H9 (cell line): ENCODE results near the gene GNA15. TPM values are rescaled to one million over a fixed set of nuclear protein-coding genes. Genes with fewer than 3 reads are reported as not detected.

ENCODE experiments used
- DNase-seq: peaks from one replicate; pipeline ENCODE4 v3.0.0-alpha.2; 2017
- H2AFZ ChIP-seq: one replicate; pipeline ENCODE4 v1.6.1; 2013; ENCODE audit warnings: mild to moderate bottlenecking, low read length, control low read depth, moderate library complexity
- H2AK5ac ChIP-seq: 2 replicates; pipeline ENCODE4 v1.6.1; 2013; ENCODE audit warnings: low read length, control low read depth, mixed read lengths; ENCODE audit not compliant: insufficient read length
- H2BK120ac ChIP-seq: one replicate; pipeline ENCODE4 v1.6.1; 2013; ENCODE audit warnings: low read depth, mild to moderate bottlenecking, low read length, control low read depth, inconsistent platforms; ENCODE audit not compliant: poor library complexity, severe bottlenecking
- H2BK12ac ChIP-seq: 2 replicates; pipeline ENCODE4 v1.6.1; 2013; ENCODE audit warnings: low read length, control low read depth, mixed read lengths, low read depth; ENCODE audit not compliant: insufficient read length
- H2BK15ac ChIP-seq: 2 replicates; pipeline ENCODE4 v1.6.1; 2013; ENCODE audit warnings: low read depth, low read length, control low read depth
- H2BK20ac ChIP-seq: one replicate; pipeline ENCODE4 v1.6.1; 2013; ENCODE audit warnings: low read depth, mild to moderate bottlenecking, low read length, control low read depth, inconsistent platforms; ENCODE audit not compliant: poor library complexity, severe bottlenecking
- H2BK5ac ChIP-seq: 2 replicates; pipeline ENCODE4 v1.6.1; 2013; ENCODE audit warnings: low read length, control low read depth, mixed read lengths; ENCODE audit not compliant: insufficient read length
- H3K14ac ChIP-seq: 2 replicates; pipeline ENCODE4 v1.6.1; 2013; ENCODE audit warnings: low read length, control low read depth; ENCODE audit not compliant: insufficient read depth
- H3K18ac ChIP-seq: 2 replicates; pipeline ENCODE4 v1.6.1; 2013; ENCODE audit warnings: low read depth, mild to moderate bottlenecking, mixed read lengths, low read length, control low read depth; ENCODE audit not compliant: insufficient read length
- H3K23ac ChIP-seq: 2 replicates; pipeline ENCODE4 v1.6.1; 2013; ENCODE audit warnings: low read length, control low read depth, mixed read lengths, low read depth; ENCODE audit not compliant: insufficient read length
- H3K23me2 ChIP-seq: 2 replicates; pipeline ENCODE4 v1.6.1; 2013; ENCODE audit warnings: low read depth, mild to moderate bottlenecking, mixed read lengths, low read length, control low read depth; ENCODE audit not compliant: insufficient read length, poor library complexity, severe bottlenecking
- H3K27ac ChIP-seq: 2 replicates; pipeline ENCODE4 v1.5.1; 2013; ENCODE audit warnings: low read length, control low read depth, mixed read lengths, low read depth; ENCODE audit not compliant: insufficient read length
- H3K27me3 ChIP-seq: 2 replicates; pipeline ENCODE4 v1.6.1; 2013; ENCODE audit warnings: low read length, control low read depth, inconsistent platforms; ENCODE audit not compliant: insufficient read depth
- H3K4ac ChIP-seq: 2 replicates; pipeline ENCODE4 v1.6.1; 2013; ENCODE audit warnings: low read depth, mild to moderate bottlenecking, control low read depth, inconsistent platforms, low read length, moderate library complexity
- H3K4me1 ChIP-seq: 2 replicates; pipeline ENCODE4 v1.6.1; 2013; ENCODE audit warnings: low read length, control low read depth, inconsistent platforms; ENCODE audit not compliant: insufficient read depth
- H3K4me2 ChIP-seq: 2 replicates; pipeline ENCODE4 v1.6.1; 2013; ENCODE audit warnings: low read length, control low read depth, mixed read lengths; ENCODE audit not compliant: insufficient read length, insufficient read depth
- H3K56ac ChIP-seq: 2 replicates; pipeline ENCODE4 v1.6.1; 2013; ENCODE audit warnings: low read depth, mild to moderate bottlenecking, mixed read lengths, low read length, control low read depth; ENCODE audit not compliant: insufficient read length
- H3K79me1 ChIP-seq: 2 replicates; pipeline ENCODE4 v1.6.1; 2013; ENCODE audit warnings: low read depth, mild to moderate bottlenecking, moderate library complexity, low read length, control low read depth, inconsistent platforms; ENCODE audit not compliant: insufficient read depth, poor library complexity, severe bottlenecking
- H3K79me2 ChIP-seq: 2 replicates; pipeline ENCODE4 v1.6.1; 2013; ENCODE audit warnings: low read length, control low read depth, inconsistent platforms; ENCODE audit not compliant: insufficient read depth
- H3K9ac ChIP-seq: 2 replicates; pipeline ENCODE4 v1.6.1; 2013; ENCODE audit warnings: low read length, control low read depth, mixed read lengths; ENCODE audit not compliant: insufficient read length; ENCODE audit errors: extremely low read depth
- H3K9me3 ChIP-seq: one replicate; pipeline ENCODE4 v1.6.1; 2013; ENCODE audit warnings: low read depth, low read length, inconsistent platforms; ENCODE audit not compliant: control insufficient read depth
- H3T11ph ChIP-seq: one replicate; pipeline ENCODE4 v1.6.1; 2013; ENCODE audit warnings: mild to moderate bottlenecking, low read length, control low read depth, inconsistent platforms
- H4K20me1 ChIP-seq: one replicate; pipeline ENCODE4 v1.6.1; 2013; ENCODE audit not compliant: control insufficient read depth, insufficient read length, insufficient read depth
- H4K5ac ChIP-seq: 2 replicates; pipeline ENCODE4 v1.6.1; 2013; ENCODE audit warnings: low read depth, mild to moderate bottlenecking, mixed read lengths, low read length, control low read depth; ENCODE audit not compliant: insufficient read length
- H4K8ac ChIP-seq: replicated peaks from 2 replicates; pipeline ENCODE4 v1.6.1; 2013; ENCODE audit warnings: low read length, control low read depth, mixed read lengths, low read depth; ENCODE audit not compliant: insufficient read length
- H4K91ac ChIP-seq: 2 replicates; pipeline ENCODE4 v1.6.1; 2013; ENCODE audit warnings: low read depth, mild to moderate bottlenecking, moderate library complexity, mixed read lengths, low read length, control low read depth; ENCODE audit not compliant: insufficient read length
- H3K27ac Mint-ChIP-seq, 3 experiments: 2 replicates in 2 of 3; 3 replicates in 1 of 3; pipeline ENCODE4 v1.8.0; 2020 to 2021; ENCODE audit warnings: mixed read lengths in 3 of 3, mild to moderate bottlenecking in 1 of 3, moderate library complexity in 1 of 3
- H3K27me3 Mint-ChIP-seq: 2 replicates; pipeline ENCODE4 v1.8.0; 2021; ENCODE audit warnings: low read depth, mild to moderate bottlenecking, moderate library complexity, mixed read lengths
- H3K36me3 Mint-ChIP-seq, 3 experiments: 2 replicates in 2 of 3; 3 replicates in 1 of 3; pipeline ENCODE4 v1.8.0; 2020 to 2021; ENCODE audit warnings: low read depth in 3 of 3, mixed read lengths in 3 of 3; ENCODE audit not compliant: insufficient read depth in 1 of 3
- H3K4me1 Mint-ChIP-seq, 2 experiments: 2 replicates each; pipeline ENCODE4 v1.8.0; 2020; ENCODE audit warnings: mixed read lengths in 2 of 2
- H3K4me3 Mint-ChIP-seq, 2 experiments: 2 replicates in 1 of 2; 3 replicates in 1 of 2; pipeline ENCODE4 v1.8.0; 2020 to 2021; ENCODE audit warnings: mild to moderate bottlenecking in 2 of 2, mixed read lengths in 2 of 2, moderate library complexity in 1 of 2
- H3K9me3 Mint-ChIP-seq, 2 experiments: 2 replicates in 1 of 2; 3 replicates in 1 of 2; pipeline ENCODE4 v1.8.0; 2020; ENCODE audit warnings: mild to moderate bottlenecking in 2 of 2, mixed read lengths in 2 of 2, moderate library complexity in 1 of 2
- WGBS: extraction: QIAGEN DNeasy Blood & Tissue Kit; methylation state at CpG from one replicate; pipeline ENCODE4 v1.1.7; 2013; ENCODE audit warnings: missing lambda C conversion rate, low lambda C conversion rate, mixed read lengths; ENCODE audit not compliant: insufficient read length; ENCODE audit errors: extremely low coverage; 5-methylcytosine and 5-hydroxymethylcytosine counted together
- total RNA-seq: library from RNA; stranded (reverse); gene quantifications from 2 replicates; pipeline ENCODE4 v1.2.1, GENCODE V29; 2021
- TF ChIP-seq, protein P1 (sequence below): fragments of 200-600 bp; sonication (generic); conservative IDR thresholded peaks from 3 replicates; pipeline ENCODE4 v1.8.0; 2021; ENCODE audit warnings: antibody characterized with exemption, mild to moderate bottlenecking

Gene GNA15
- total RNA-seq, 1 experiment from 2014 or later: not detected

DNA sequence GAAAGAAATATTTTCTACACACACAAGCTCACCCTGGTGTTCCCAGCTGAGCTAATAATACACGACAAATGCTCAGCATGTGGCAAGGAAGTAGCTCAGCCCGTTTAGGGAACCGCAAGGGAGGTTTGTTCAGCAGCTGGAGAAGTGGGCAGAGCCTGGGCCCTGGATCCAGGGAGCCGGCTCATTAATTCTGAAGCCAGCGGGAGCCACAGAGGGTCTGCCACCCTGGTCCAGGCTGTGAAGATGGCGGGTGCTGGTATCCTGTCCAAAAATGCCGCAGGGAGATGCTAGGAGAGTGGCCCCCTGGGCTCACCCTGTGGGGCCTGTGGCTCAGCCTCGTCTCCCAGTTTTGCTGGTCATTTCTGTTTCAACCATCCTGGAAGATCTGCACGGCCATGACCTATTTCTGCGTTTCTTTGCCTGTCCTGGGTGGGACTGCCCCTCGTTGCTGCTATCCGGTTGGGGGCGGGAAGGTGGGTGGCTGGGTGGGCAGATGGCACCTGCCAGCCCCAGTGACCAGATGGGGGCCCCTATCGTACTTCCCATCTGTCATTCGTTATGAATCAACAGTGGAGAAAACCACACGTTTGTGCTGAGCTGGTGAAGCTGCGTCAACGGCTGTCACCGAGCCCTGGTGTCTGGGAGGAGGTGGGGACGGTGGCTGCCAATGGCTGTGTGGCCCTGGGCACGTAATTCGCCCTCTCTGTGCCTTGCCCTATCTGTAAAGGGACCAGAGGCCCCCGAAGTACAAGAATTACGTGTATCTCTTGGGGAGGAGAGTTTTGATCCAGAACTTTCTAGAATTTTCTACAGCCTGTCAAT is 2.7 kb upstream of the GNA15 start:
- H2BK15ac ChIP-seq: no peak overlapping the region
- H4K8ac ChIP-seq: no peak overlapping the region
- no peak overlapping the region for H3K23ac ChIP-seq
- no peak overlapping the region for H3K9ac ChIP-seq
- no peak overlapping the region for H3K4me2 ChIP-seq
- H2BK120ac ChIP-seq: no peak overlapping the region
- H3K14ac ChIP-seq: no peak overlapping the region
- no peak overlapping the region for H3K4ac ChIP-seq
- Mint-ChIP-seq H3K4me1 (peaks cover 3 to 8% of the 10 kb centered on the region in 2 experiments; a peak in 3 of 4 replicates), H3K9me3 (no peaks in the 10 kb centered on the region), H3K4me3 (no peak overlapping the region; a peak in 1 of 5 replicates), H3K36me3 (no peaks in the 10 kb centered on the region), H3K27me3 (peaks cover 1% of the 10 kb centered on the region; the same call in 1 of the 2 replicates), H3K27ac (peak overlapping the region in 1 of 3 experiments; percentile 52; a peak in 1 of 7 replicates)
- TF ChIP-seq, protein P1, sequence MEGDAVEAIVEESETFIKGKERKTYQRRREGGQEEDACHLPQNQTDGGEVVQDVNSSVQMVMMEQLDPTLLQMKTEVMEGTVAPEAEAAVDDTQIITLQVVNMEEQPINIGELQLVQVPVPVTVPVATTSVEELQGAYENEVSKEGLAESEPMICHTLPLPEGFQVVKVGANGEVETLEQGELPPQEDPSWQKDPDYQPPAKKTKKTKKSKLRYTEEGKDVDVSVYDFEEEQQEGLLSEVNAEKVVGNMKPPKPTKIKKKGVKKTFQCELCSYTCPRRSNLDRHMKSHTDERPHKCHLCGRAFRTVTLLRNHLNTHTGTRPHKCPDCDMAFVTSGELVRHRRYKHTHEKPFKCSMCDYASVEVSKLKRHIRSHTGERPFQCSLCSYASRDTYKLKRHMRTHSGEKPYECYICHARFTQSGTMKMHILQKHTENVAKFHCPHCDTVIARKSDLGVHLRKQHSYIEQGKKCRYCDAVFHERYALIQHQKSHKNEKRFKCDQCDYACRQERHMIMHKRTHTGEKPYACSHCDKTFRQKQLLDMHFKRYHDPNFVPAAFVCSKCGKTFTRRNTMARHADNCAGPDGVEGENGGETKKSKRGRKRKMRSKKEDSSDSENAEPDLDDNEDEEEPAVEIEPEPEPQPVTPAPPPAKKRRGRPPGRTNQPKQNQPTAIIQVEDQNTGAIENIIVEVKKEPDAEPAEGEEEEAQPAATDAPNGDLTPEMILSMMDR: no peak
- H3K4me1 ChIP-seq: no peaks in the 10 kb centered on the region
- no peaks in the 10 kb centered on the region for H4K20me1 ChIP-seq
- no peaks in the 10 kb centered on the region for H3K79me1 ChIP-seq
- no peak overlapping the region for H2AK5ac ChIP-seq
- H3K18ac ChIP-seq: no peak overlapping the region
- no peak overlapping the region for H3K56ac ChIP-seq
- H2BK12ac ChIP-seq: no peak overlapping the region
- no peaks in the 10 kb centered on the region for H3K23me2 ChIP-seq
- H2BK5ac ChIP-seq: no peak overlapping the region
- no peak overlapping the region for H2AFZ ChIP-seq
- no peak overlapping the region for H4K91ac ChIP-seq
- no peaks in the 10 kb centered on the region for H3K9me3 ChIP-seq
- WGBS: no CpG with 5 or more reads among the region's 24 CpGs
- no peak overlapping the region for H3T11ph ChIP-seq
- no peaks in the 10 kb centered on the region for H3K79me2 ChIP-seq
- H3K27me3 ChIP-seq: no peaks in the 10 kb centered on the region
- no peak overlapping the region for H4K5ac ChIP-seq
- no peak overlapping the region for H3K27ac ChIP-seq
- peak; percentile 31 for DNase-seq
- H2BK20ac ChIP-seq: no peak overlapping the region
